Measurements from ENCODE around the gene MAPK1.
"Not testable (repeated sequence)": the region's sequence is repeated elsewhere in the genome, so short reads cannot be mapped to it uniquely, and the experiment has no call there.

The MAPK1 gene

DNA sequence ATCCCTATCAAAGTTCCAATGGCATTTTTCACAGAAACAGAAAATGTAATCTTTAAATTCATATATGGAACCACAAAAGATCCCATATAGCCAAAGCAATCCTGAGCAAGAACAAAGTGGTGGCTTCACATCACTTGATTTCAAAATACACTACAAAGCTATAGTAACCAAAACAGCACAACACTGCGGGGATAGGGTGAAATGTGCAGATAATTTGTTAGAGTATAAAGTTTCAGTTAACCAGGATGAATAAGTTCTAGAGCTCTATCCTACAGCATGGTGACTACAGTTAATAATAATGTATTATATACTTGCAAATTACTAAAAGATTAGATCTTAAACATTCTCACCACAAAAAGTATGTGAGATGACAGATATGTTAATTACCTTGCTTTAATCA lies 55.5 kb downstream of the MAPK1 start:
- ATAC-seq, result no peak
- TF ChIP-seq ESRRG (CRISPR knock-in tag; IDR thresholded peaks at IDR 0.05) (no peak), RARB (CRISPR knock-in tag; IDR thresholded peaks at IDR 0.05) (no peak), ZFP3 (CRISPR knock-in tag; IDR thresholded peaks at IDR 0.05) (no peak), SNAI2 (CRISPR knock-in tag; IDR thresholded peaks at IDR 0.05) (no peak), GLIS3 (CRISPR knock-in tag; IDR thresholded peaks at IDR 0.05) (no peak), ZC3H10 (CRISPR knock-in tag; IDR thresholded peaks at IDR 0.05) (no peak), OSR1 (CRISPR knock-in tag; IDR thresholded peaks at IDR 0.05) (no peak), POU6F1 (CRISPR knock-in tag; IDR thresholded peaks at IDR 0.05; ENCODE audit: borderline replicate concordance, low read depth) (no peak), TCF4 (CRISPR knock-in tag; IDR thresholded peaks at IDR 0.05; ENCODE audit: borderline replicate concordance) (no peak), ZNF8 (CRISPR knock-in tag; IDR thresholded peaks at IDR 0.05) (no peak), BACH2 (CRISPR knock-in tag; IDR thresholded peaks at IDR 0.05; ENCODE audit: borderline replicate concordance) (no peak), ARNTL (CRISPR knock-in tag; IDR thresholded peaks at IDR 0.05; ENCODE audit: borderline replicate concordance, low read depth) (no peak)
- TF ChIP-seq, protein P1, sequence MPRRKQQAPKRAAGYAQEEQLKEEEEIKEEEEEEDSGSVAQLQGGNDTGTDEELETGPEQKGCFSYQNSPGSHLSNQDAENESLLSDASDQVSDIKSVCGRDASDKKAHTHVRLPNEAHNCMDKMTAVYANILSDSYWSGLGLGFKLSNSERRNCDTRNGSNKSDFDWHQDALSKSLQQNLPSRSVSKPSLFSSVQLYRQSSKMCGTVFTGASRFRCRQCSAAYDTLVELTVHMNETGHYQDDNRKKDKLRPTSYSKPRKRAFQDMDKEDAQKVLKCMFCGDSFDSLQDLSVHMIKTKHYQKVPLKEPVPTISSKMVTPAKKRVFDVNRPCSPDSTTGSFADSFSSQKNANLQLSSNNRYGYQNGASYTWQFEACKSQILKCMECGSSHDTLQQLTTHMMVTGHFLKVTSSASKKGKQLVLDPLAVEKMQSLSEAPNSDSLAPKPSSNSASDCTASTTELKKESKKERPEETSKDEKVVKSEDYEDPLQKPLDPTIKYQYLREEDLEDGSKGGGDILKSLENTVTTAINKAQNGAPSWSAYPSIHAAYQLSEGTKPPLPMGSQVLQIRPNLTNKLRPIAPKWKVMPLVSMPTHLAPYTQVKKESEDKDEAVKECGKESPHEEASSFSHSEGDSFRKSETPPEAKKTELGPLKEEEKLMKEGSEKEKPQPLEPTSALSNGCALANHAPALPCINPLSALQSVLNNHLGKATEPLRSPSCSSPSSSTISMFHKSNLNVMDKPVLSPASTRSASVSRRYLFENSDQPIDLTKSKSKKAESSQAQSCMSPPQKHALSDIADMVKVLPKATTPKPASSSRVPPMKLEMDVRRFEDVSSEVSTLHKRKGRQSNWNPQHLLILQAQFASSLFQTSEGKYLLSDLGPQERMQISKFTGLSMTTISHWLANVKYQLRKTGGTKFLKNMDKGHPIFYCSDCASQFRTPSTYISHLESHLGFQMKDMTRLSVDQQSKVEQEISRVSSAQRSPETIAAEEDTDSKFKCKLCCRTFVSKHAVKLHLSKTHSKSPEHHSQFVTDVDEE (CRISPR knock-in tag; IDR thresholded peaks at IDR 0.05), result no peak

- ATAC-seq, result no peak; the same call in 1 of the 3 replicates
Observed at GRCh38 chr22:21807544-21808529, 59.6 kb downstream of the MAPK1 start.

DNA sequence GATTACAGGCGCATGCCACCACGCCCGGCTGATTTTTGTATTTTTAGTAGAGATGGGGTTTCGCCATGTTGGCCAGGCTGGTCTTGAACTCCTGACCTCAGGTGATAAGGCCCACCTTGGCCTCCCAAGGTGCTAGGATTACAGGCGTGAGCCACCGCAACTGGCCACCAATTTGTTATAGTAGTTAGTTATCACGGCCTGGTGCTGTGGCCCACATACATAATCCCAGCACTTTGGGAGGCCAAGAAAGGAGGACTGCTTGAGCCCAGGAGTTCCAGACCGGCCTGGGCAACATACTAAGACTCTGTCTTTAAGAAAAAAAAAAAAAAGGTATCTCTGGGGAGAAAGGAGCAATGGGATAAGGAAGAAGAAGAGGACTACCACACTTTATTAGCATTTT lies 62.1 kb downstream of the MAPK1 start:
- ATAC-seq, result not testable (repeated sequence)

More at GRCh38 chr22:21807544-21808529, 59.6 kb downstream of the MAPK1 start:
- TF ChIP-seq TCF4 (CRISPR knock-in tag; IDR thresholded peaks at IDR 0.05; ENCODE audit: borderline replicate concordance) (peak; percentile 34; the same call in 1 of the 2 replicates), CREB5 (CRISPR knock-in tag; IDR thresholded peaks at IDR 0.05; ENCODE audit: low read depth) (no peak), SNAI2 (CRISPR knock-in tag; IDR thresholded peaks at IDR 0.05) (no peak)

DNA sequence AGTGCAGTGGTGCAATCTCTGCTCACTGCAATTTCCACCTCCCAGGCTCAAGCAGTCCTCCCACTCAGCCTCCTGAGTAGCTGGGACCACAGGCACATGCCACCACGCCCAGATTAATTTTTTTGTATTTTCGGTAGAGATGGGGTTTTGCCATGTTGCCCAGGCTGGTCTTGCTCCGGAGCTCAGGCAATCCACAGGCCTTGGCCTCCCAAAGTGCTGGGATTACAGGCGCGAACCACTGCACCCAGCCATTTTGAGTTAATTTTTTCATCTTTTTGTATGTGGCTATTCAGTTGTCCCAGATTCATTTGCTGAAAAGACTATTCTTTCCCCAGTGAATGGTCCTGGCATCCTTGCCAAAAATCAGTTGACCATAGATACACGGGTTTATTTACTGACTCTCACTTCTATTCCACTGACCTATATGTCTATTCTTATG lies 63.6 kb downstream of the MAPK1 start:
- no peak for ATAC-seq
- TF ChIP-seq, protein P1 (CRISPR knock-in tag; IDR thresholded peaks at IDR 0.05), result no peak
- TF ChIP-seq ESRRG (CRISPR knock-in tag; IDR thresholded peaks at IDR 0.05) (no peak), GLIS3 (CRISPR knock-in tag; IDR thresholded peaks at IDR 0.05) (no peak), ZNF8 (CRISPR knock-in tag; IDR thresholded peaks at IDR 0.05) (no peak)

GRCh38 chr22:21802673-21803072 lies 64.8 kb downstream of the MAPK1 start:
- no peak for ATAC-seq
- TF ChIP-seq, protein P2, sequence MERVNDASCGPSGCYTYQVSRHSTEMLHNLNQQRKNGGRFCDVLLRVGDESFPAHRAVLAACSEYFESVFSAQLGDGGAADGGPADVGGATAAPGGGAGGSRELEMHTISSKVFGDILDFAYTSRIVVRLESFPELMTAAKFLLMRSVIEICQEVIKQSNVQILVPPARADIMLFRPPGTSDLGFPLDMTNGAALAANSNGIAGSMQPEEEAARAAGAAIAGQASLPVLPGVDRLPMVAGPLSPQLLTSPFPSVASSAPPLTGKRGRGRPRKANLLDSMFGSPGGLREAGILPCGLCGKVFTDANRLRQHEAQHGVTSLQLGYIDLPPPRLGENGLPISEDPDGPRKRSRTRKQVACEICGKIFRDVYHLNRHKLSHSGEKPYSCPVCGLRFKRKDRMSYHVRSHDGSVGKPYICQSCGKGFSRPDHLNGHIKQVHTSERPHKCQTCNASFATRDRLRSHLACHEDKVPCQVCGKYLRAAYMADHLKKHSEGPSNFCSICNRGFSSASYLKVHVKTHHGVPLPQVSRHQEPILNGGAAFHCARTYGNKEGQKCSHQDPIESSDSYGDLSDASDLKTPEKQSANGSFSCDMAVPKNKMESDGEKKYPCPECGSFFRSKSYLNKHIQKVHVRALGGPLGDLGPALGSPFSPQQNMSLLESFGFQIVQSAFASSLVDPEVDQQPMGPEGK (CRISPR knock-in tag; IDR thresholded peaks at IDR 0.05; ENCODE audit: borderline replicate concordance), result no peak
- TF ChIP-seq ZNF565 (CRISPR knock-in tag; conservative IDR thresholded peaks at IDR 0.05; ENCODE audit: low read depth) (no peak), ZFP3 (CRISPR knock-in tag; IDR thresholded peaks at IDR 0.05) (no peak), BACH2 (CRISPR knock-in tag; IDR thresholded peaks at IDR 0.05; ENCODE audit: borderline replicate concordance) (no peak), CSDC2 (CRISPR knock-in tag; IDR thresholded peaks at IDR 0.05) (no peak), ARNTL (CRISPR knock-in tag; IDR thresholded peaks at IDR 0.05; ENCODE audit: borderline replicate concordance, low read depth) (no peak), ZFP30 (CRISPR knock-in tag; IDR thresholded peaks at IDR 0.05) (no peak)
- TF ChIP-seq, protein P1 (CRISPR knock-in tag; IDR thresholded peaks at IDR 0.05), result no peak

Measured in SK-N-SH treated with all-trans-retinoic acid at 6 μM for 48 hours (cell line).